ENCODE measurements around the gene CASQ1. TPM values are rescaled to one million over a fixed set of nuclear protein-coding genes. Genes with fewer than 3 reads are reported as not detected.

CASQ1 gene
- total RNA-seq, 1 experiment from 2014 or later = not detected

DNA sequence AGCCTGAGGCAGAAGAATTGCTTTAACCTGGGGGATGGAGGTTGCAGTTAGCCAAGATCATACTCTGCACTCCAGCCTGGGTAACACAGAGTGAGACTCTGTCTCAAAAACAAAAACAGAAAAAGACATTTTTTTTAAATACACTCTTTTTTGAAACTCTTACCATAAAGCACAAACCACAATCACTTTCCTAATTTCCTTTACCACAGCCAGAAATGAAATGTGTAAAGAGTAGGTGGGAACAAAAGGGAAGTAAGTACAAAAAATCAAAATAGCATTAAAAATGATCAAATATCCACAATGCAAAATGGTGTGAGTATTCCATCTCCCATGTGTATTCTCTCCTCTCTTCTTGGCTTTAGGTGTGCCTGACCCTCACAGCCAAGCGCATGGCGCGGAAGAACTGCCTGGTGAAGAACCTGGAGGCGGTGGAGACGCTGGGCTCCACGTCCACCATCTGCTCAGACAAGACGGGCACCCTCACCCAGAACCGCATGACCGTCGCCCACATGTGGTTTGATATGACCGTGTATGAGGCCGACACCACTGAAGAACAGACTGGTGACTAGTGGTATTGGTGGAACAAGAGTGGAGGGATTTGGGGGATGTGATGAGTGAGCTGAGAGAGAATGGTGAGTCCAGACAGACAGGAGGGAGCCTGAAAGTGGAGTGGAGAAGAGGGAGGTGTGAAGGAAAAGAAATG is 24.1 kb upstream of the CASQ1 start:
- H3K4me1 Mint-ChIP-seq (ENCODE audit: low read depth, unreplicated experiment) = no peaks in the 10 kb centered on the region

DNA sequence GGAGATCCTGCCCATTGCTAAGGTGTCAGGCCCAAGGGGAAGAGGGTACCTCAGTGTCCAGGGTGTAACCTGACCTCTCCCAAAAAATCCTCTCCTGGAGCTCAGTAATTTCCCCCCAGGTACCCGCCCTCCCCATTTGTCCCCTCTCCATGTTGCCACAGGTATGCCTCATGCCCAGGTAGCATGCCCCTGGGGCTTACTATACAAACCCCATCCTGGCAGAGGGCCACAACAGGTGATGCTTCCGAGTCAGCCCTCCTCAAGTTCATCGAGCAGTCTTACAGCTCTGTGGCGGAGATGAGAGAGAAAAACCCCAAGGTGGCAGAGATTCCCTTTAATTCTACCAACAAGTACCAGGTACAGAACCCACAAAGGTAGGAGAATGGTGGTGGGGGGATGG is 23.3 kb upstream of the CASQ1 start:
- CTCF ChIA-PET = interaction anchor here (0.8 to 1.0 kb wide), 2 partner anchors 26 to 39 kb away, joined by 3 read pairs; no protein-coding TSS in a partner anchor
- no TSS peak for BruUV-seq (replicated peaks)

More for the DNA sequence above, 24.1 kb upstream of the CASQ1 start:
- H3K27ac Mint-ChIP-seq (ENCODE audit: unreplicated experiment) = no peak overlapping the region
- no peak for TF ChIP-seq CTCF (IDR thresholded peaks at IDR 0.05; ENCODE audit: insufficient read depth in 1 of 2, low read depth in 1 of 2, low read length in 1 of 2, severe bottlenecking in 1 of 2, unreplicated experiment in 1 of 2)
- H3K36me3 ChIP-seq (ENCODE audit: control insufficient read depth, insufficient read depth, low read length) = no peaks in the 10 kb centered on the region
- H3K4me3 Mint-ChIP-seq (ENCODE audit: unreplicated experiment) = no peak overlapping the region
- no peaks in the 10 kb centered on the region for H3K9me3 Mint-ChIP-seq (ENCODE audit: unreplicated experiment)
- DNase-seq = no peak
- ChIA-PET CTCF (interaction anchor here (0.8 kb wide), 1 partner anchor 27 kb away, joined by 3 read pairs; no protein-coding TSS in a partner anchor), POLR2A (no interaction called here)
- intact Hi-C loops (cut with micrococcal nuclease; ENCODE audit: unreplicated experiment) = no loop called here
- no peaks in the 10 kb centered on the region for H3K27me3 ChIP-seq (replicated peaks; ENCODE audit: control insufficient read depth, insufficient read depth, low read length)
- H3K9me3 ChIP-seq = no peaks in the 10 kb centered on the region
- H3K27me3 Mint-ChIP-seq (ENCODE audit: insufficient read depth, unreplicated experiment) = peaks cover 2% of the 10 kb centered on the region
- H3K4me1 ChIP-seq = no peaks in the 10 kb centered on the region
- no peak overlapping the region for H3K4me3 ChIP-seq (ENCODE audit: low read depth, low read length)
- no peaks in the 10 kb centered on the region for H3K36me3 Mint-ChIP-seq (ENCODE audit: insufficient read depth, unreplicated experiment)
- no TSS peak for BruUV-seq (replicated peaks)

DNA sequence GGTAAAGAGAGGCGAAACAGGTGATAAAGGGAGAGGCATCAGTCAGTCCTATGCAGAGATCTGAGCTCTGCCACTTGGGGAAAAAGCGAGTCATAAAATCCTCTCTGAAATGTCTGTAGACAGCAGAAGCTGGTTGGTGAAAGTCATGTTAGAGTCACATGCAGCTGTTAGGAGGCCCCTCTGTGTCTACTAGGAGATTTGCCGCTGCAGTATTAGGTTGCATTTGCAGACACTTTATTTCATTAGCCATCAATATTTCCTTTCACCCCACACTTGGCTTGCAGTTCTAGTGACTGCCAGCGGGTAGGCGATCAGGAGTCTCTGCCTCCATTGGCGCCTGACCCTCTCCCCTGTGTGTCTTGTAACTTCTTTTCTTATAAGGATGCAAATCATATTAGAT is 22.8 kb upstream of the CASQ1 start:
- Mint-ChIP-seq H3K36me3 (ENCODE audit: insufficient read depth, unreplicated experiment) (no peaks in the 10 kb centered on the region), H3K4me1 (ENCODE audit: low read depth, unreplicated experiment) (no peaks in the 10 kb centered on the region), H3K9me3 (ENCODE audit: unreplicated experiment) (no peaks in the 10 kb centered on the region), H3K27me3 (ENCODE audit: insufficient read depth, unreplicated experiment) (peaks cover 2% of the 10 kb centered on the region), H3K27ac (ENCODE audit: unreplicated experiment) (no peak overlapping the region), H3K4me3 (ENCODE audit: unreplicated experiment) (no peak overlapping the region)
- Histone ChIP-seq H3K4me3 (ENCODE audit: low read depth, low read length) (no peak overlapping the region), H3K9me3 (no peaks in the 10 kb centered on the region), H3K4me1 (no peaks in the 10 kb centered on the region), H3K36me3 (ENCODE audit: control insufficient read depth, insufficient read depth, low read length) (no peaks in the 10 kb centered on the region), H3K27me3 (replicated peaks; ENCODE audit: control insufficient read depth, insufficient read depth, low read length) (no peaks in the 10 kb centered on the region)
- no peak for DNase-seq
- intact Hi-C loops (cut with micrococcal nuclease; ENCODE audit: unreplicated experiment) = no loop called here
- ChIA-PET CTCF (interaction anchor here (1.0 kb wide), 1 partner anchor 40 kb away, joined by 3 read pairs; no protein-coding TSS in a partner anchor), POLR2A (interaction anchor here (0.7 kb wide), 1 partner anchor 85 kb away, joined by 6 read pairs; no protein-coding TSS in a partner anchor)
- TF ChIP-seq CTCF (IDR thresholded peaks at IDR 0.05; ENCODE audit: insufficient read depth in 1 of 2, low read depth in 1 of 2, low read length in 1 of 2, severe bottlenecking in 1 of 2, unreplicated experiment in 1 of 2) = no peak
- no TSS peak for BruUV-seq (replicated peaks)

More for the DNA sequence above, 23.3 kb upstream of the CASQ1 start:
- H3K36me3 ChIP-seq (ENCODE audit: control insufficient read depth, insufficient read depth, low read length) = no peaks in the 10 kb centered on the region
- Mint-ChIP-seq H3K27me3 (ENCODE audit: insufficient read depth, unreplicated experiment) (peaks cover 2% of the 10 kb centered on the region), H3K27ac (ENCODE audit: unreplicated experiment) (no peak overlapping the region), H3K4me1 (ENCODE audit: low read depth, unreplicated experiment) (no peaks in the 10 kb centered on the region), H3K4me3 (ENCODE audit: unreplicated experiment) (no peak overlapping the region), H3K36me3 (ENCODE audit: insufficient read depth, unreplicated experiment) (no peaks in the 10 kb centered on the region), H3K9me3 (ENCODE audit: unreplicated experiment) (no peaks in the 10 kb centered on the region)
- H3K4me1 ChIP-seq = no peaks in the 10 kb centered on the region
- H3K4me3 ChIP-seq (ENCODE audit: low read depth, low read length) = no peak overlapping the region
- intact Hi-C loops (cut with micrococcal nuclease; ENCODE audit: unreplicated experiment) = no loop called here
- TF ChIP-seq CTCF (IDR thresholded peaks at IDR 0.05; ENCODE audit: insufficient read depth in 1 of 2, low read depth in 1 of 2, low read length in 1 of 2, severe bottlenecking in 1 of 2, unreplicated experiment in 1 of 2) = no peak
- POLR2A ChIA-PET = no interaction called here
- H3K27me3 ChIP-seq (replicated peaks; ENCODE audit: control insufficient read depth, insufficient read depth, low read length) = no peaks in the 10 kb centered on the region
- no peaks in the 10 kb centered on the region for H3K9me3 ChIP-seq
- no peak for DNase-seq
